Measurements from ENCODE around the gene MMRN2. TPM values are rescaled to one million over a fixed set of nuclear protein-coding genes. Genes with fewer than 3 reads are reported as not detected.

The MMRN2 gene
- total and polyA plus RNA-seq, 2 of the 8 experiments (the other 6 are each of a cell fraction or from before 2014, with no cell fraction given) = 1.2 TPM

GRCh38 chr10:86904600-86904999, 52.8 kb downstream of the MMRN2 start:
- no peaks in the 10 kb centered on the region for H3K4me1 ChIP-seq (replicated peaks in 1 of 4; ENCODE audit: control insufficient read depth in 3 of 4, insufficient read depth in 4 of 4, low read length in 3 of 4)
- no peaks in the 10 kb centered on the region for H3K27me3 ChIP-seq (replicated peaks in 1 of 4; ENCODE audit: control insufficient read depth in 3 of 4, extremely low read depth in 1 of 4, insufficient read depth in 3 of 4, low read length in 3 of 4)
- H3K56ac ChIP-seq (replicated peaks; ENCODE audit: insufficient read length, low read depth, low read length) = no peak overlapping the region
- H3K18ac ChIP-seq (ENCODE audit: extremely low read depth, low read length) = no peak overlapping the region
- H4K91ac ChIP-seq (replicated peaks; ENCODE audit: insufficient read length, low read length) = no peak overlapping the region
- no peak overlapping the region for H4K8ac ChIP-seq (ENCODE audit: extremely low read depth, insufficient read depth, low read length)
- H4K5ac ChIP-seq (ENCODE audit: insufficient read length, low read depth, low read length) = no peak overlapping the region
- H3K4me3 ChIP-seq (ENCODE audit: extremely low read depth in 1 of 4, insufficient read depth in 2 of 4, low read depth in 3 of 4, low read length in 4 of 4) = no peak overlapping the region
- H3K23ac ChIP-seq (ENCODE audit: insufficient read length) = no peak overlapping the region
- peaks cover 16 to 59% (median 44%) of the 10 kb centered on the region in 4 experiments for H3K36me3 ChIP-seq (ENCODE audit: control insufficient read depth in 2 of 4, insufficient read depth in 4 of 4, low read length in 3 of 4)
- H2AFZ ChIP-seq (ENCODE audit: low read length) = no peak overlapping the region
- H3K4me2 ChIP-seq (ENCODE audit: insufficient read depth in 1 of 2, low read depth in 2 of 2, low read length in 2 of 2) = no peak overlapping the region
- no peak overlapping the region for H2AK5ac ChIP-seq (ENCODE audit: low read depth, low read length)
- H2BK15ac ChIP-seq (ENCODE audit: low read length) = no peak overlapping the region
- H3K79me2 ChIP-seq (ENCODE audit: control insufficient read depth in 1 of 2, insufficient read depth in 2 of 2, low read length in 2 of 2) = 0 out of 4 replicates have a peak, but pooled peaks cover 0 to 14% of the 10 kb centered on the region in 2 experiments
- H2BK120ac ChIP-seq (replicated peaks; ENCODE audit: low read depth, low read length) = no peak overlapping the region
- no peak overlapping the region for H2BK20ac ChIP-seq (ENCODE audit: low read length)
- H2BK12ac ChIP-seq (ENCODE audit: low read depth, low read length) = no peak overlapping the region
- no peaks in the 10 kb centered on the region for H3K23me2 ChIP-seq (ENCODE audit: low read depth, low read length)
- H3K79me1 ChIP-seq (ENCODE audit: low read depth, low read length) = peaks cover 4% of the 10 kb centered on the region; the same call in 1 of the 2 replicates
- no peak overlapping the region for H2BK5ac ChIP-seq (ENCODE audit: low read depth, low read length)
- H3K9me3 ChIP-seq (ENCODE audit: insufficient read depth in 2 of 2, low read depth in 1 of 2, low read length in 1 of 2) = no peaks in the 10 kb centered on the region
- DNase-seq (ENCODE audit: low read depth in 1 of 2, low spot score in 2 of 2) (no peak), FAIRE-seq (no peak)
- WGBS, 2 experiments (ENCODE audit: extremely low coverage in 1 of 2, insufficient coverage in 1 of 2, insufficient read length in 1 of 2, insufficient replicate concordance in 2 of 2, low coverage in 1 of 2, low lambda C conversion rate in 2 of 2, missing lambda C conversion rate in 1 of 2) = 94% methylated on average over 2 of the region's 2 CpGs; no CpG with 5 or more reads in 1 of the 2 experiments
- POLR2A ChIA-PET (ENCODE audit: partially characterized antibody) = interaction anchor here (1.0 kb wide), 1 partner anchor 193 kb away, joined by 3 read pairs; no protein-coding TSS in a partner anchor
- CTCF ChIA-PET (ENCODE audit: partially characterized antibody) = interaction anchor here (0.9 to 1.2 kb wide), 2 partner anchors 62 to 83 kb away, joined by 3 read pairs; no protein-coding TSS in a partner anchor
- H3K9ac ChIP-seq (replicated peaks in 1 of 4; ENCODE audit: extremely low read depth in 1 of 4, low read depth in 3 of 4, low read length in 3 of 4) = no peak overlapping the region
- H3K14ac ChIP-seq (ENCODE audit: insufficient read length) = no peak overlapping the region
- H3K4ac ChIP-seq (replicated peaks; ENCODE audit: insufficient read length, low read depth, low read length) = no peak overlapping the region
- peaks cover 2 to 3% of the 10 kb centered on the region in 2 experiments for H4K20me1 ChIP-seq (replicated peaks in 1 of 2; ENCODE audit: control insufficient read depth in 1 of 2, insufficient read depth in 2 of 2, low read length in 2 of 2)
- no peak overlapping the region for H3K27ac ChIP-seq (ENCODE audit: low read depth, low read length)
- TF ChIP-seq ZNF274 (IDR thresholded peaks at IDR 0.05; ENCODE audit: borderline replicate concordance, extremely low read depth, low read length) (no peak), EGR1 (IDR thresholded peaks at IDR 0.05; ENCODE audit: borderline replicate concordance, low read depth, low read length) (no peak), FOSL1 (IDR thresholded peaks at IDR 0.05; ENCODE audit: insufficient read depth, low read depth, low read length) (no peak), BACH1 (IDR thresholded peaks at IDR 0.05; ENCODE audit: low read length) (no peak), CTCF (IDR thresholded peaks at IDR 0.05; ENCODE audit: control extremely low read depth in 1 of 3, insufficient read depth in 1 of 3, low read depth in 1 of 3, low read length in 3 of 3) (no peak), KDM5A (IDR thresholded peaks at IDR 0.05; ENCODE audit: low read length) (no peak), GTF2F1 (IDR thresholded peaks at IDR 0.05; ENCODE audit: borderline replicate concordance, low read depth, low read length) (no peak), SUZ12 (IDR thresholded peaks at IDR 0.05; ENCODE audit: low read length) (no peak), NANOG (IDR thresholded peaks at IDR 0.05; ENCODE audit: insufficient read depth, low read depth, low read length, poor library complexity, severe bottlenecking) (no peak), JUND (IDR thresholded peaks at IDR 0.05; ENCODE audit: low read length) (no peak), EZH2 (IDR thresholded peaks at IDR 0.05; ENCODE audit: low read depth, low read length, severe bottlenecking) (no peak), SP4 (IDR thresholded peaks at IDR 0.05; ENCODE audit: low read length) (no peak)
